ENCODE measurements around the gene PHF11.

- TF ChIP-seq ZNF23 (tag by site-specific recombination; IDR thresholded peaks at IDR 0.05; ENCODE audit: borderline replicate concordance) (no peak), MYNN (tag by site-specific recombination; IDR thresholded peaks at IDR 0.05; ENCODE audit: borderline replicate concordance) (no peak), YY1 (tag by site-specific recombination; IDR thresholded peaks at IDR 0.05) (no peak), MZF1 (tag by site-specific recombination; IDR thresholded peaks at IDR 0.05; ENCODE audit: borderline replicate concordance) (no peak), ZNF311 (tag by site-specific recombination; IDR thresholded peaks at IDR 0.05; ENCODE audit: borderline replicate concordance) (no peak), PRDM1 (tag by site-specific recombination; IDR thresholded peaks at IDR 0.05) (no peak), ZNF248 (tag by site-specific recombination; IDR thresholded peaks at IDR 0.05) (no peak), KLF8 (tag by site-specific recombination; IDR thresholded peaks at IDR 0.05) (no peak), ZNF121 (tag by site-specific recombination; IDR thresholded peaks at IDR 0.05) (no peak), ZNF670 (tag by site-specific recombination; IDR thresholded peaks at IDR 0.05; ENCODE audit: low read depth) (no peak)
- TF ChIP-seq, protein P1, sequence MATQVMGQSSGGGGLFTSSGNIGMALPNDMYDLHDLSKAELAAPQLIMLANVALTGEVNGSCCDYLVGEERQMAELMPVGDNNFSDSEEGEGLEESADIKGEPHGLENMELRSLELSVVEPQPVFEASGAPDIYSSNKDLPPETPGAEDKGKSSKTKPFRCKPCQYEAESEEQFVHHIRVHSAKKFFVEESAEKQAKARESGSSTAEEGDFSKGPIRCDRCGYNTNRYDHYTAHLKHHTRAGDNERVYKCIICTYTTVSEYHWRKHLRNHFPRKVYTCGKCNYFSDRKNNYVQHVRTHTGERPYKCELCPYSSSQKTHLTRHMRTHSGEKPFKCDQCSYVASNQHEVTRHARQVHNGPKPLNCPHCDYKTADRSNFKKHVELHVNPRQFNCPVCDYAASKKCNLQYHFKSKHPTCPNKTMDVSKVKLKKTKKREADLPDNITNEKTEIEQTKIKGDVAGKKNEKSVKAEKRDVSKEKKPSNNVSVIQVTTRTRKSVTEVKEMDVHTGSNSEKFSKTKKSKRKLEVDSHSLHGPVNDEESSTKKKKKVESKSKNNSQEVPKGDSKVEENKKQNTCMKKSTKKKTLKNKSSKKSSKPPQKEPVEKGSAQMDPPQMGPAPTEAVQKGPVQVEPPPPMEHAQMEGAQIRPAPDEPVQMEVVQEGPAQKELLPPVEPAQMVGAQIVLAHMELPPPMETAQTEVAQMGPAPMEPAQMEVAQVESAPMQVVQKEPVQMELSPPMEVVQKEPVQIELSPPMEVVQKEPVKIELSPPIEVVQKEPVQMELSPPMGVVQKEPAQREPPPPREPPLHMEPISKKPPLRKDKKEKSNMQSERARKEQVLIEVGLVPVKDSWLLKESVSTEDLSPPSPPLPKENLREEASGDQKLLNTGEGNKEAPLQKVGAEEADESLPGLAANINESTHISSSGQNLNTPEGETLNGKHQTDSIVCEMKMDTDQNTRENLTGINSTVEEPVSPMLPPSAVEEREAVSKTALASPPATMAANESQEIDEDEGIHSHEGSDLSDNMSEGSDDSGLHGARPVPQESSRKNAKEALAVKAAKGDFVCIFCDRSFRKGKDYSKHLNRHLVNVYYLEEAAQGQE (tag by site-specific recombination; IDR thresholded peaks at IDR 0.05), result no peak
- TF ChIP-seq, protein P2, sequence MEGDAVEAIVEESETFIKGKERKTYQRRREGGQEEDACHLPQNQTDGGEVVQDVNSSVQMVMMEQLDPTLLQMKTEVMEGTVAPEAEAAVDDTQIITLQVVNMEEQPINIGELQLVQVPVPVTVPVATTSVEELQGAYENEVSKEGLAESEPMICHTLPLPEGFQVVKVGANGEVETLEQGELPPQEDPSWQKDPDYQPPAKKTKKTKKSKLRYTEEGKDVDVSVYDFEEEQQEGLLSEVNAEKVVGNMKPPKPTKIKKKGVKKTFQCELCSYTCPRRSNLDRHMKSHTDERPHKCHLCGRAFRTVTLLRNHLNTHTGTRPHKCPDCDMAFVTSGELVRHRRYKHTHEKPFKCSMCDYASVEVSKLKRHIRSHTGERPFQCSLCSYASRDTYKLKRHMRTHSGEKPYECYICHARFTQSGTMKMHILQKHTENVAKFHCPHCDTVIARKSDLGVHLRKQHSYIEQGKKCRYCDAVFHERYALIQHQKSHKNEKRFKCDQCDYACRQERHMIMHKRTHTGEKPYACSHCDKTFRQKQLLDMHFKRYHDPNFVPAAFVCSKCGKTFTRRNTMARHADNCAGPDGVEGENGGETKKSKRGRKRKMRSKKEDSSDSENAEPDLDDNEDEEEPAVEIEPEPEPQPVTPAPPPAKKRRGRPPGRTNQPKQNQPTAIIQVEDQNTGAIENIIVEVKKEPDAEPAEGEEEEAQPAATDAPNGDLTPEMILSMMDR (tag by site-specific recombination; IDR thresholded peaks at IDR 0.05), result no peak
- TF ChIP-seq, protein P3, sequence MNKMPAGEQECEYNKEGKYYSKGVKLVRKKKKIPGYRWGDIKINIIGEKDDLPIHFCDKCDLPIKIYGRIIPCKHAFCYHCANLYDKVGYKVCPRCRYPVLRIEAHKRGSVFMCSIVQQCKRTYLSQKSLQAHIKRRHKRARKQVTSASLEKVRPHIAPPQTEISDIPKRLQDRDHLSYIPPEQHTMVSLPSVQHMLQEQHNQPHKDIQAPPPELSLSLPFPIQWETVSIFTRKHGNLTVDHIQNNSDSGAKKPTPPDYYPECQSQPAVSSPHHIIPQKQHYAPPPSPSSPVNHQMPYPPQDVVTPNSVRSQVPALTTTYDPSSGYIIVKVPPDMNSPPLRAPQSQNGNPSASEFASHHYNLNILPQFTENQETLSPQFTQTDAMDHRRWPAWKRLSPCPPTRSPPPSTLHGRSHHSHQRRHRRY (tag by site-specific recombination; IDR thresholded peaks at IDR 0.05), result no peak
Measured at GRCh38 chr13:49530457-49530856, 34.7 kb downstream of the PHF11 start.
